HL-60 (cell line): ENCODE results near the gene DDI2.

ENCODE experiments used
- DNase-seq, 2 experiments: peaks; one replicate each; pipeline ENCODE4 v3.0.0-alpha.2; 2010 to 2020; ENCODE audit warnings: low read depth in 1 of 2, low spot score in 1 of 2
- H3K27ac ChIP-seq: fragments of 250-450 bp; sonication (Bioruptor Pico); replicated peaks from 2 replicates; pipeline ENCODE4 v1.5.1; 2020; ENCODE audit warnings: mild to moderate bottlenecking, moderate library complexity
- H3K27me3 ChIP-seq: fragments of 250-450 bp; sonication (Bioruptor Pico); 2 replicates; pipeline ENCODE4 v1.5.1; 2021; ENCODE audit warnings: mild to moderate bottlenecking, moderate library complexity; ENCODE audit not compliant: insufficient read depth, poor library complexity, severe bottlenecking
- H3K4me3 ChIP-seq: replicated peaks from 2 replicates; pipeline ENCODE4 v1.5.1; 2011; ENCODE audit warnings: mild to moderate bottlenecking, control low read depth, low read length; ENCODE audit not compliant: insufficient read depth
- CTCF ChIP-seq: IDR thresholded peaks from one replicate; pipeline ENCODE4 v1.5.1; 2011; ENCODE audit warnings: low read length, control low read depth, inconsistent platforms; ENCODE audit not compliant: insufficient read depth
- GABPA ChIP-seq: IDR thresholded peaks from 2 replicates; pipeline ENCODE4 v1.6.1; 2012; ENCODE audit warnings: low read depth
- POLR2AphosphoS5 ChIP-seq: IDR thresholded peaks from 2 replicates; pipeline ENCODE4 v1.6.1; 2012; ENCODE audit warnings: low read depth
- REST ChIP-seq: IDR thresholded peaks from 2 replicates; pipeline ENCODE4 v1.6.1; 2012; ENCODE audit warnings: low read depth; ENCODE audit not compliant: insufficient replicate concordance
- SPI1 ChIP-seq: IDR thresholded peaks from 2 replicates; pipeline ENCODE4 v1.6.1; 2012; ENCODE audit warnings: low read depth, mild to moderate bottlenecking, borderline replicate concordance

The DDI2 gene

DNA sequence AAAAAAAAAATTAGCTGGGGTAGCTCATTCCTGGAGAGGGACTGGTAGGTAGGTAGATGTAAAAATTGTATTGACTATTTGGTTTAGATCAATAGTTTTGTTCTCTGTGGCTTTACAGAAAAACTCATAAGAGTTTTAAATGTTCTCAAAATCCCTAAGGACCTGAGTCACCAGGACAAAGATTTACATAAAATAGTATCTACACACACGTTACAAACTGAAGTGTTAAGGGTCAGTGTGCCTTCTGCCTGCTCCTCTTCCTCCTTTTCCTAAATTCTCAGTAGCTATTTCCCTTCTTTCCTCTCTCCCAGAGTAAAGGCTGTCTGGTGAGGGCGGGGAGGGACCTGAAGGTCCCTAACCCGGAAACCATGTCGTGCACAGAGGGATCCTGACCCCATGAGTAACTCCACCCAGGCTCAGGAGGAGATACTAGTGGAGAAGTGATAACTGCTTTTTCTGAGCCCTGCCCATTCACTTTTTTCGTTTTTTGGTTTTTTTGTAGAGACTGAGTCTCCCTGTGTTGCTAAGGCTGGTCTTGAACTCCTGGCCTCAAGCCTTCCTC is 74.9 kb downstream of the DDI2 start:
- DNase-seq = no peak
- TF ChIP-seq POLR2AphosphoS5 = no peak
- TF ChIP-seq SPI1 = no peak
- TF ChIP-seq CTCF = no peak
- TF ChIP-seq GABPA = no peak
- TF ChIP-seq REST = no peak
- Histone ChIP-seq H3K27ac (no peak overlapping the region), H3K4me3 (no peak overlapping the region), H3K27me3 (no peaks in the 10 kb centered on the region)

GRCh38 chr1:15693371-15693770 is 76.1 kb downstream of the DDI2 start:
- TF ChIP-seq POLR2AphosphoS5 = no peak
- TF ChIP-seq SPI1 = no peak
- no peak for TF ChIP-seq REST
- no peak for TF ChIP-seq GABPA
- TF ChIP-seq CTCF = no peak
- no peak overlapping the region for H3K4me3 ChIP-seq
- DNase-seq = no peak
- H3K27me3 ChIP-seq = no peaks in the 10 kb centered on the region
- no peak overlapping the region for H3K27ac ChIP-seq

- peak in 1 of 2 experiments; percentile 85 for DNase-seq
- peak overlapping the region; percentile 16; the same call in 1 of the 2 replicates for H3K4me3 ChIP-seq
- TF ChIP-seq GABPA (no peak), SPI1 (peak; percentile 98), POLR2AphosphoS5 (no peak), CTCF (no peak), REST (no peak)
- no peaks in the 10 kb centered on the region for H3K27me3 ChIP-seq
- peak overlapping the region; percentile 74 for H3K27ac ChIP-seq
Measured at GRCh38 chr1:15696956-15697521, 79.8 kb downstream of the DDI2 start.
